ENCODE results near the gene SUSD4. TPM values are rescaled to one million over a fixed set of nuclear protein-coding genes. Genes with fewer than 3 reads are reported as not detected.

The SUSD4 gene
- total and polyA plus RNA-seq, 10 of the 15 experiments (the other 5 are each of a cell fraction or from before 2014, with no cell fraction given), result 0.13 to 1.1 (median 0.26) TPM; not detected in 3

- TF ChIP-seq PAX8 (IDR thresholded peaks at IDR 0.05) (no peak), RAD51 (IDR thresholded peaks at IDR 0.05) (no peak), SREBF1 (IDR thresholded peaks at IDR 0.05; ENCODE audit: low read length) (no peak), EP300 (IDR thresholded peaks at IDR 0.05; ENCODE audit: borderline replicate concordance in 1 of 2, control insufficient read depth in 1 of 2, low read depth in 2 of 2, low read length in 2 of 2) (no peak), KAT2A (conservative IDR thresholded peaks at IDR 0.05; ENCODE audit: control insufficient read depth, low read depth, low read length) (no peak), ZNF217 (IDR thresholded peaks at IDR 0.05) (no peak), IRF4 (IDR thresholded peaks at IDR 0.05; ENCODE audit: low read depth, low read length) (no peak), ZNF592 (IDR thresholded peaks at IDR 0.05) (no peak), CBX3 (IDR thresholded peaks at IDR 0.05; ENCODE audit: borderline replicate concordance, low read depth) (no peak), PAX5 (IDR thresholded peaks at IDR 0.05; ENCODE audit: borderline replicate concordance, low read depth, low read length) (no peak), NR2C1 (IDR thresholded peaks at IDR 0.05) (no peak), KLF5 (IDR thresholded peaks at IDR 0.05; ENCODE audit: partially characterized antibody) (no peak), CHD2 (IDR thresholded peaks at IDR 0.05; ENCODE audit: borderline replicate concordance, low read depth, low read length) (no peak), ZNF274 (IDR thresholded peaks at IDR 0.05; ENCODE audit: insufficient read depth, insufficient read length) (no peak), NFYA (IDR thresholded peaks at IDR 0.05; ENCODE audit: borderline replicate concordance, low read depth, low read length) (no peak), STAT1 (conservative IDR thresholded peaks at IDR 0.05) (no peak), EGR1 (IDR thresholded peaks at IDR 0.05; ENCODE audit: borderline replicate concordance in 1 of 2, low read depth in 2 of 2, low read length in 2 of 2) (no peak), RELB (IDR thresholded peaks at IDR 0.05; ENCODE audit: low read depth) (no peak), MYC (IDR thresholded peaks at IDR 0.05; ENCODE audit: insufficient read depth, insufficient read length, insufficient replicate concordance, low read length, severe bottlenecking) (no peak)
- Histone ChIP-seq H3K4me1 (ENCODE audit: control insufficient read depth, insufficient read depth, low read length) (no peaks in the 10 kb centered on the region), H2AFZ (ENCODE audit: control insufficient read depth, low read depth, low read length) (no peak overlapping the region), H3K9me3 (replicated peaks; ENCODE audit: control insufficient read depth, insufficient read depth, low read length) (no peaks in the 10 kb centered on the region), H3K4me2 (ENCODE audit: control insufficient read depth, insufficient read depth) (peak overlapping the region; percentile 25; the same call in 1 of the 2 replicates), H3K27ac (ENCODE audit: control insufficient read depth, insufficient read depth) (no peak overlapping the region), H3K36me3 (ENCODE audit: control insufficient read depth in 2 of 2, insufficient read depth in 2 of 2, low read length in 1 of 2) (no peaks in the 10 kb centered on the region), H3K27me3 (replicated peaks in 1 of 2; ENCODE audit: control insufficient read depth in 2 of 2, insufficient read depth in 2 of 2, low read length in 1 of 2) (peaks cover 3 to 12% of the 10 kb centered on the region in 2 experiments), H3K79me2 (ENCODE audit: control insufficient read depth, insufficient read depth, low read length) (no peaks in the 10 kb centered on the region), H4K20me1 (ENCODE audit: control insufficient read depth, insufficient read depth) (no peaks in the 10 kb centered on the region), H3K9ac (ENCODE audit: control insufficient read depth, insufficient read depth, low read length) (no peak overlapping the region), H3K4me3 (no peak overlapping the region)
- ChIA-PET SMC1A (ENCODE audit: uncharacterized antibody, unreplicated experiment) (interaction anchor here (1.2 kb wide), 1 partner anchor 231 kb away, joined by 3 read pairs; no protein-coding TSS in a partner anchor), CTCF (interaction anchor here (1.1 to 1.3 kb wide), 2 partner anchors 15 to 231 kb away, joined by 3 to 5 read pairs; no protein-coding TSS in a partner anchor), RAD21 (ENCODE audit: unreplicated experiment) (interaction anchor here (1.1 kb wide), 2 partner anchors 231 kb away, joined by 3 to 4 read pairs; no protein-coding TSS in a partner anchor), POLR2A (no interaction called here)
- BruUV-seq (replicated peaks), result no TSS peak
- in situ Hi-C loops (cut with MboI), result no loop called here
- 7% methylated on average over 48 of the region's 55 CpGs for WGBS (ENCODE audit: insufficient coverage, insufficient replicate concordance, low lambda C conversion rate, missing lambda C conversion rate)
- FAIRE-seq (no peak), ATAC-seq (peak; percentile 34; the same call in 2 of the 3 replicates), DNase-seq (ENCODE audit: low read depth, low spot score) (no peak)
- intact Hi-C loops (cut with micrococcal nuclease; ENCODE audit: unreplicated experiment), result no loop called here
Measured at GRCh38 chr1:223364685-223365382, 858 bp upstream of the SUSD4 start.

All from GM12878 (cell line).